ENCODE data around the gene RNF220.
A peak's percentile ranks its signal among the peaks of the same experiment; 100 is the strongest.
"Not testable (repeated sequence)": the region's sequence is repeated elsewhere in the genome, so short reads cannot be mapped to it uniquely, and the experiment has no call there.

Gene RNF220

DNA sequence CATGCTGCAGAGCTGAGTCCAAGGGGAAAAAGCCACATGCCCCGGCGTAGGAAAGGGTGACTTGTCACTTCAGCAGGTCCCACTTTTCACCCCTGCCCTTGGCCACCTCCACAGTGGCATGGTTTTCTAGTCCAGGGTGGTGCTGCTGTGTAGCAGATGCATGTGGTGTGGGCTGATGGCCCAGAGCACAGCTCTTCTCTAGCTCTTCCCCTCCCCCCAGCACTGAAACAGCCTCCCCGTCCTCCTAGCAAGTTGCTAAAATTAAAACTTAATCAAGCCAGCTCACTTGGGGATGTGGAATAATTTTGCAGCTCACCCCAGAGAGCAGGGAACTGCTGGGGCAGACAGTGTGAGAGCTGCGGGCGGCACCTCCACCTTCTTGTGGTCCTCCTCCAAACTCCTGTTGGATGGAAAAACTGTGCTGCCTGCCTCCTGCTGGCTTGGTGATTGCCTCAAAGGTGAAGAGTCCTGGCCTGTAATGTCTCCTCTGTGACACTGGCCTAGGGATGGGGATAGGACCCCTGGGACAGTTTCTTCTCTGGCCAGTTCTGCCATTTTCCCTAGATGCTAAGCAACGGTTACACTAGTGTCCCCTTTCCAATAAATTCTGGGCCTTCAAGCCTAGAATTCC lies 91.6 kb downstream of the RNF220 start:
- no peak for DNase-seq (ENCODE audit: low read depth in 2 of 2)

DNA sequence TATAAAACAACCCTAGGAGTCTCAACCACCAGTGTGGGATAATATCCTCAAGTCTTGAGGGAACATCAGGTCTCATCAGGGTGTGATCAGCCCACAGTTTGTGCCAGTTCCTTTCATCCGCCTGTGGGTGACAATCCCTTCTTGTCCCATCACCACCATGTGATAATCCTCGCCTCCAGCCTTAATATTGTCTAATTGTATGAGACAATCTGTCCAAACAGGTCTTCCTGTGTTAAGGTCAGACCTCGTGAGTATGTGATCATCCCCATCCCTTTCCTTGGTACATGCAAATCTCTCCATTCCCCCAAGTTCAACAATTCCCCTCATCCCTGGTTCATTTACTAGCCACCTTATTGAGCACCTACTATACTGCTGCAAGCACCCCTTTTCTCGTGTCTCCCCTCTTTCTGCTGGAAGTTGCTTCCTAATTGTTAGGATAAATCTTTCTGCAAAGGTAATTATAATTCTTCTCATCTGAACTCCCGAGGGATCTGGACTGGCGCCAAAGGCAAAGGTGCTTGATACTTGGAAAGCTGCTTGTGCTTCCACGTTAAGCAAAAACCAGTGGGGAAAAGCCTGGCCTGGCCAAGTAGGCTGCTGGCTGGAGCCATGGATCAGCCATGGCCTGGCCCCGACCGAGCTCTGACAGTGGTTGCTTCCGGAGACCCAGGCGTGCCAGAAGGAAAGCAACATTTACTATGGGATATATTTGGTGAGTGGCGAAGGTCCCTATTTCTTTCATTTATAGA lies 92.5 kb downstream of the RNF220 start:
- no peak for DNase-seq (ENCODE audit: low read depth in 2 of 2)

DNA sequence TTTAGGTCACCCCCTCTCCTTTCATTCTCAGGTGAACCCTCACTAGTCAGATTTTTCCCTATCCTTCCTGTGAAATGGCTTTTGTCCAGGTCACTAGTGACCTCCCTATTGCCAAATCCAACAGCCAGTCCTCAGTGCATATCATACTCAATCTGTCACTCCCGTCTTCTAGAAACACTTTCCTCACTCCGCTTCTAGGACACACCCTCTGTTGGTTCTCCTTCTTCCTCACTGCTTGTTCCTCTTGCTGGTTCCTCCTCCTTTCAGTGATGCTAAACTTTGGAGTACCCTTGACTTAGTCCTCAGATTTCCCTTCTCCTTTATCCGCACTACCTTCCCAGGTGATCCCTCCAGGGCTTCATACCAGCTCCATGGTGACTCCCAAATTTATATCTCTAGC lies 94.3 kb downstream of the RNF220 start:
- DNase-seq (ENCODE audit: low read depth in 2 of 2) = no peak

DNA sequence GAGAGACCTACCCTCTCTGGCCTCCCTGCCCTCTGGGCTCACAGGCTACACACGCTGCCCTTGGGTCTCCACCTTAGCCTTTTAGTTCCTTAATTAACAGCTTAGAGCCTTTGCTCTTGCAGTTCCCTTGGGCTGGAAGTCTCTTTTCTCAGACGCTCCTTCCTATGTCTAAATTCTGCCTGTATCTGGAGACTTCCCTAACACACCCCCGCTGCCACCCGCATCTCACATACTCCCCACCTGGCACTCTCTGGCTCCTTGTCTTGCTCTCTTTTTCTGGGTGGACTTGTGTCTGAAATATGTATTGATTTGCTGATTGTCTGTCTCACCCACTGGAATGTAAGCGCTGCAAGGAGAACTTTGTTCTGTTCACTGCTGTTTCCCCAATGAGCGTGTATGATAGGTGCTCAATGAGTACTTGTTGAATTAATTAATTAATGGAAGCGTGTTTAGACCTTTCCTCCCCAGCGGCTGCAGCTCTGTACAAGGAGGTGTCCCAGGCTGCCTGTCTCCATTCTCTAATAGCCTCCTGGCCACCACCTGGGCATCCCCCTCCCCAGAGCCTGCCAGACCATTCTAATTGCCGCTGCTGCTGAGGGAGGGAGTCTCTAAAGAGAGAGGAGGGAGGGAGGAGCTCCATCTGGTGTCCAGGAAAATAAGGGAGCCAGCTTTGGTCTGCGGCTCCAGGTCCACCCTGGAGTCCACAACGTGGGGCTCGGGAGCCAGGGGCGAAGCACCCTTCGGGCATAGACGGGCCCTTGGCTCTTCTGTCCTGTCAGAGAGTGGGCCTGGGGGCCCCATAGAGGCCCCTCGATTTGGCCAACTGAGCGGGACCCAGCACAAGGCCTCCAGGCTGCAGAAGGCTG lies 95.4 kb downstream of the RNF220 start:
- DNase-seq (ENCODE audit: low read depth in 2 of 2) = no peak

DNA sequence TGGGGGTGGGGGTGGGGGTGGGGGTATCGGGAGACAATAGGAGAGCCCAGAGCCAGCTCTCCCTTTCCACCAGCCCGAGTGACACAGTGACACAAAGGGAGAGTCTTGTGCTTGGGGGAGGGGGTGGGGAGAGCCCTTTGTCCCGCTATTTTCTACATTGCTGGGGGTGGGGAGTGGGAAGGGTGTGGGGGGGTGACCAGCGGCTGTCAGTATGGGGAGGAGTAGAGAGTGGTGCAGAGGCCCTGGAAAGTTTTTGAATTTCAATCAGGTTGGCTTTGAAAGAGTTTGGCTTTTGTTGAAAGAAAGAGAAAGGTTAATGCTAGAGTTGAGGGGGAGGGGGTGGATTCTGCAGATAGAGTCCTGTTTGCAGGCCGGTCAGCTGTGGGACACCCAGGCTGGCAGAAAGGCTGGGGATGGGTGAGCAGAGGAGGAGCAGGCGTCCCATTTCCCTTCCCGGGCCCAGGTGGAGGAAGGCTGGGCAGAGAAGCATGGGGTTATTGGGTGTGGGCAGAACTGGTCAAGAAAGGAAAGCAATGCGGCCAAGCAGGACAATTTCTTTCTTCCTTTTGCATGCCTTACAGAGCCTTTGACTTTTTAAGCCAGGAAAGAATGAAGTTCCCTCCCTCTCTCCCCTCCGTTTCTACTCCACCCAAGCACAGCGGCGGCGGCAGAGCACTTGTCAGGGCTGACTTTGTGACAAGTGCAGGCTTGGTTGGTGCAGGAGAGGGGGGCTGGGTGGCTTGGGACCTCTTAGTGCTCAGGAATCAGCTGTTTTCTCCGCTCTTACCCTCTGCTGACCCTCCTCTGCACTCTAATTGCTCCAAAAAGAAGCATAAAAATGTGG lies 96.2 kb downstream of the RNF220 start:
- DNase-seq (ENCODE audit: low read depth in 2 of 2) = no peak

DNA sequence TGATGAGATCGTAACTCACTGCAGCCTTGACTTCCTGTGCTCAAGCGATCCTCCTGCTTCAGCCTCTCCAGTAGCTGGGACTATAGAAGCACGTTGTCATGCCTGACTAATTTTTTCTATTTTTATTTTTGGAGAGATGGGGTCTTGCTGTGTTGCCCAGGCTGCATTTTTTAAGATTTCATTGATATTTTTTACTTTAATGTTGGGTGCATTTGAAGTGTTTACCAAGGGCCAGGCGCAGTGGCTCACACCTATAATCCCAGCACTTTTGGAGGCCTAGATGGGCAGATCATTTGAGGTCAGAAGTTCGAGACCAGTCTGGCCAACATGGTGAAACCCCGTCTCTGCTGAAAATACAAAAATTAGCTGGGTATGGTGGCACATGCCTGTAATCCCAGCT lies 97.8 kb downstream of the RNF220 start:
- not testable (repeated sequence) for DNase-seq (ENCODE audit: low read depth in 2 of 2)

GRCh38 chr1:44503625-44504024 lies 98.6 kb downstream of the RNF220 start:
- DNase-seq (ENCODE audit: low read depth in 2 of 2) = no peak

- DNase-seq (ENCODE audit: low read depth in 2 of 2) = no peak
Observed at GRCh38 chr1:44505210-44505993, 100.3 kb downstream of the RNF220 start.

GRCh38 chr1:44507490-44508396 lies 102.7 kb downstream of the RNF220 start:
- DNase-seq (ENCODE audit: low read depth in 2 of 2) = no peak

GRCh38 chr1:44508397-44508745 lies 103.3 kb downstream of the RNF220 start:
- DNase-seq (ENCODE audit: low read depth in 2 of 2) = no peak

DNA sequence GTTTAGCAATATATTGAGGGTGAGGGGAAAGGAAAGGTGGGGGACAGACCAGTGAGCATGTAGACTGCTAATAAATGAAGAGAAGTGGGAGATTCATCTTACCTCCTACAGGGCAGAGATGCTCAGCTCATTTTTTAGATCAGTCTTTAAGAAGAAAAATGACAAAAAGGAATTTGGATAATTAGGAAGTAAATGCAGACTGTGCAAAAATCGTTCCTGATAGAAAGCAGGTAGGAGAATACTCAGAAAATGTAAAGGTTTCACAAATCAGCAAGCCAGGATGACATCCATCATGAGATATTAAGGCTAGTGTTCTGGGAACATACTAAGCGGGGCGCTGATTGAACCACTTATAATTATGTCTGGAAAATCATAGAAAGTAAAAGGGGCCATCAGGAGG lies 106.3 kb downstream of the RNF220 start:
- no peak for DNase-seq (ENCODE audit: low read depth in 2 of 2)

DNA sequence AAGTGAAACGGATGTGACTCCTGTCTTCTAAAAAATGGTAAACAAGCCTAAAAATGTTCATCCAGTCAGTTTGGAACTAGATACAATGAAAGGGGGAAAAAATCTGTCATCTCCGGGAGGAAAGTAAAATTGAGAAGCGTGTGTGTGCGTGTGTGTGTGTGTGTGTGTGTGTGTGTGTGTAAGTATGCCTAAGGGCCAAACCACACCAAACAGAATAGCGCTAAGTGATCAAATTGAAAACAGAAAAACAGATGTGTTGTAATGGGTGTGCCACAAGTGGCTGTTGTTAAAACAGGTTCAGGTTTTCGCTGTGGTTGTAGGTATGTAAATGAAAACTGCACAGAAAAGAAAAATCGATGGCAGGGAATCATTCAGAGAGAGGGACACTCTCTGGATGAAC lies 106.7 kb downstream of the RNF220 start:
- peak in 1 of 2 donors; percentile 12 for DNase-seq (ENCODE audit: low read depth in 2 of 2)

DNA sequence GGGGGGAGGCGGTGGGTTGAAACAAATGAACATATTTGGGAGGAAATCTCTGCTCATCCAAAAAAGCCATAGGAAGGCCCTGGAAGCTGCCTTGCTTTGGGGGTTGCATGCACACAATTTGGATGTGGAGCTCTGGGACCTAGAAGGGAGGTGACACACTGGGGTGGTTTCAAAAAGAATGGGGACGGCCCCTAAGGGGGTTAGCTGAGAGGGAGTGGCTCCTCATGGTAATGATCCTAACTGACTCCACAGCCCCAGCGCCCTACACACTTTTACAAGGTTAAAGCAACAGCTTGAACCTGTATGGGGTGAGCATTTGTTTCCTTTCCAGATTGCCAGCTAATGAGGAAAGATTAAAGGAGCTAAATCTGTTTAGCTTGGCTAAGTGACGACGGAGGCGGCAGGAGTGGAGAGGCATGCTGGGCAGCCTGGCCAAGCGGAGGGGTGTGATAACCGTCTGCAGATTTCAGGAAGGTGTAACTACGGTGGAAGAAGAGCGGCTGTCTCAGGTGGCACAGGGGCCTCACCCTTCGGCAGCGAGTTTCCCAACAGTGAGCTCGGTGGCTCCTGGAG lies 107.3 kb downstream of the RNF220 start:
- DNase-seq (ENCODE audit: low read depth in 2 of 2) = no peak

- DNase-seq (ENCODE audit: low read depth in 2 of 2) = no peak
Observed at GRCh38 chr1:44513111-44513510, 108.1 kb downstream of the RNF220 start.

- no peak for DNase-seq (ENCODE audit: low read depth in 2 of 2)
Observed at GRCh38 chr1:44514673-44515072, 109.6 kb downstream of the RNF220 start.

- DNase-seq (ENCODE audit: low read depth in 2 of 2) = no peak
Observed at GRCh38 chr1:44515416-44515815, 110.4 kb downstream of the RNF220 start.

DNA sequence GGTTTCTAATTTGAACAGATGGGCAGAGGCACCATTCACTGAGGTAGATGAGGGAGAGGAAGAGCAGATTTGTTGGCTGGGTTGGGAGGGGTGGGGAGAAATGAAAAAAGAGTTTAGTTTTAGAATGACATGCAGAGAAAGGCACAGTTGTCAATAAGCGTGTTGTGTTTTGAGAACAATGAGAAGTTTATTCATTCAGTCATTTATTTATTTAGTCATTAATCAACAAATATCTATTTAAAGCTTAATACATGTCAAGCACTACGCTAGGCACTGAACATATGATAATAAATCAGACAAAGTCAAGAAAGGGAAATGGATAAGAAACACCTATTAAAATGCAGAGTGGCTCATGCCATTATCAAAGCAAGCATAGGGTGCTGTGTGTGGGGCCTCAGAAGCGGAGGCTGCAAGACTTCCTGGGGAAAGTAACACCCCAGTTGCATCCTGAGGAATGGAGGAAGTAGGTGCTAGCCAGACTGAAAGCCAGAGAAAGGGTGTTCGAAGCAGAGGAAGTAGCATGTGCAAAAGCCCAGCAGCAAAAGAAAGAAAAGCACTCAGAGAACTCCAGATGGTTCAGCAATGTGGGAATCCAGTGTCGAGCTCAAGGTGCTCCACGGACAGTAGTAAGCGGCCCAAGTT lies 114.1 kb downstream of the RNF220 start:
- no peak for DNase-seq (ENCODE audit: low read depth in 2 of 2)

- DNase-seq (ENCODE audit: low read depth in 2 of 2) = no peak
Observed at GRCh38 chr1:44521378-44522080, 116.5 kb downstream of the RNF220 start.

All from activated CD4-positive, alpha-beta T cell treated with anti-CD3 and anti-CD28 coated beads for 24 hours (primary cell).